GM18951 (cell line): ENCODE results near the gene CROCC2.

Experiments
- POLR2A ChIP-seq: IDR thresholded peaks from 4 replicates; pipeline ENCODE4 v1.6.1; 2011; ENCODE audit warnings: mild to moderate bottlenecking; ENCODE audit not compliant: insufficient read length, insufficient read depth; ENCODE audit errors: extremely low read depth
- in situ Hi-C: fragments of 300-500 bp; cut with MboI; formaldehyde crosslinking; loops from one replicate; pipeline ENCODE4 v1.12.0; 2022; ENCODE audit warnings: low sequenced_read_pairs, mixed read lengths, inconsistent platforms; ENCODE audit not compliant: unreplicated experiment

CROCC2 gene

DNA sequence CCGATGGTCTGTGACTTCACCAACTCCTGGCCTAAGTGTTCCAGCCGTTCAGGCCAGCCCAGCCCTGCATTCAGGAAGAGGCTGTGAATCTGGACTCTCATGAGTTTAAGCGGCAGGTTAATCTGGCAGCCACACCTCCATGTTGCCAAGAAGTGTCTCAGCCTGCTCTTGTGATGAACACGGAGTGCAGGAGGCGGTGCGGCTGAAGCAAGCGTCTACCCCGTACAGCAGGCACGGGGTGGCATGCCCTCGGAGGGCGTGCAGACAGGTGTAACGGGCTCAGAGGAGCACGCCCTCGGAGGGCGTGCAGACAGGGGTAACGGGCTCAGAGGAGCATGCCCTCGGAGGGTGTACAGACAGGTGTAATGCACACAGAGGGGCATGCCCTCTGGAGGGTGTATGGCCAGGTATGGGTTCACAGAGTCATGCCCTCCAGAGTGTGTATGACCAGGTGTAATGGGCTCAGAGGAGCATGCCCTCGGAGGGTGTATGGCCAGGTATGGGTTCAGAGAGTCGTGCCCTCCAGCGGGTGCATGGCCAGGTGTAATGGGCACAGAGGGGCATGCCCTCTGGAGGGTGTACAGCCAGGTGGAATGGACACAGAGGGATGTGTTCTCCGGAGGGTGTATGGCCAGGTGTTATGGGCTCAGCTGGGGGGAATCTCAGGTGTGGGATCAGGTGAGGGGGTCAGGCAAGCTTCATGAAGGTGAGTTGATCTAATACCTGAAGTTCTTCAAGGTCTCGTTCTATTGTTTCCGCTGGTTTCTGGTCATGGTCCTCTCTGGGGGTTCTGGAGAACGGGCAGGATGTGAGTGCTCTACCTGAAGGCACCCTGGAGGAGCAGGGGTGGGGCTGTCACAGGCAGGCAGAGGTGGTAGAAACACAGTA is 22.6 kb downstream of the CROCC2 start:
- no peak for TF ChIP-seq POLR2A
- in situ Hi-C loops: no loop called here

DNA sequence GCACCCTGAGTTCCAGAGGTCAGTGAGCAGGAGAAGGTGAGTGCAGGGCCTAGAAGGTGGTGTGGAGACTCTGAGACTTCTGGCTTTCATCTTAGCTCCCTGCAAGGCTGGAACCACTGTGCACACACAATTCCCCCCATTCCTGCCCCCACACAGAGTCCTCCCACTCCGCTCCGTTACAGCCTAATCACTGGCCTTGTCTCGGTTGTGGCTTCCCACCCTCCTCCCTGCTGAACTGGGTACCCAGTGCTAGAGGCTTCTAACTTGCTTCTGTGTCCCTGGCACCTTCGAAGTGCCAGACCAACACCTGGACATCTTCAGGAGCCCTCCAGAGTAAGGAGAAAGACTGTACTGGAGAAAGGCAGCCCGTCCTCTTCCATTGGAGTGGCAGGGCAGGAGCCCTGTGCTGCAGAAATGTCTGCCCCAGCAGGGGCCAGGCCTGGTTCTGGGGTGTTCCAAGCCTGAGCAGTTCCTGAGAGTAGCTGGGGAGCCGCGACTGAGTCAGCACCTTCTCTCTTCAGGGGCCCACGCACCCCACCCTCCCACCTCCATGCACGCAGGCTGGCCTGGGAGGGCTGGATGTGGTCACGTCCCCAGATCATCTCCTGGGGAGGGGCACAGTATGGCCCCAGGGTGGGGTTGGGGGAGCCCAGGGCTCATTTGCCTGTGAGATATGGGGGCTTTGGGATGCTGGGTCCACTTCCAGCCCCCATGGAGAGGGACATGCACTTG is 23.4 kb downstream of the CROCC2 start:
- TF ChIP-seq POLR2A: no peak
- in situ Hi-C loops: no loop called here

DNA sequence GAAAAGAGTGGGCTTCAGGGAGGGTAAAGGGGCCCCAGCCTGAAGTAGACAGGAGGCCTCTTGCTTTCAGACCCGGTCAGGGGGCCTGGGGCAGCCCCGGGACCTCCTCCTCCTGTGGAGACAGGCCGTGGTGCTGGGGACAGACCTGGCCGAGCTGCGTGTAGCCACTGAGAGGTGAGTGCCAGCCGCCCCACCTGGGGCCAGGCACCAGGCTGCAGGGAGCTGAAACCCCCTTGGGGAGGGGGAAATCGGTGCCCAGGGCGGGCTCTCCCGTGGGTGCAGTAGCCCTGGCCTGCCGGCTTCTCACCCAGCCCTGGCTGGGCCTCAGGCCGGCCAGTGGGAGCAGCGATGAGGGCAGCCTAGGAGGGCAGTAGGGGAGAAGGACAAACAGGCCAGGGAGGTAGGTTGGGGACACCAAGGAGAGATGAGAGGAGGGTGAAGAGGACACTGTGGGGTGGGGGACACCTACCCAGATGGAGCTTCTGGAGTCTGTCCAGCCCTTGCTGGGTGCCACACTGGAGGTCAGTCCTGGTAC is 24.0 kb downstream of the CROCC2 start:
- in situ Hi-C loops: no loop called here
- TF ChIP-seq POLR2A: no peak

DNA sequence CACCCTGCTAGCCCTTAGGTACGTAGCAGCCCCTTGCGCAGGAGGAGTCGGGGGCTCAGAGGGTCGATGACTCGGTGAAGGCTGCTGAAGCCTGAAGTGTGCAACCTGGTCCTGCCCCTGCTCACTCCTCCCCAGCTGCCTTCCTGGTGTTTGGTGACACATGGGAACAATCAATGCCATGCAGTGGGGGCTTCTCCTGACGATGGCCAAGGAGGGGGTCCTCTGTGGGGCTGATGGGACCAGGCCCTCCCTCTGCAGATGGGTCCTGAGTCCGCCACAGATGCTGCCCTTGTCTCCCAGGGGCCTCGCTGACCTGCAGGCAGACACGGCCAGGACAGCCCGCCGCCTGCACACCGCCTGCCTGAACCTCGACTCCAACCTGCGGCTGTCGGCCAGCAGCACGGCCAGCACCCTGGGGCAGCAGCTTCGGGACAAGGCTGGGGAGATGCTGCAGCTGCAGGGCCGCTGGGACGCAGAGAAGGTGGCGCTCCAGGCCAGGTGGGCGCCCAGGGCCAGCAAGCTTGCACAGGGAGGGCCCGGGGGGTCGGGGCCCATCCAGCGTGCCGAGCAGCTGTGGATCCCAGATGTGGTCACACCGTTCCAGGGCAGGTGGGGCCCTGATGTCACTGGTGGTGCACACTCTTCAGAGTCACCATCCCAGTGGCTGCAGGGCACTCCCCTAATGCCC is 24.6 kb downstream of the CROCC2 start:
- in situ Hi-C loops: no loop called here
- no peak for TF ChIP-seq POLR2A

GRCh38 chr2:240931319-240931949 is 25.3 kb downstream of the CROCC2 start:
- in situ Hi-C loops: no loop called here

DNA sequence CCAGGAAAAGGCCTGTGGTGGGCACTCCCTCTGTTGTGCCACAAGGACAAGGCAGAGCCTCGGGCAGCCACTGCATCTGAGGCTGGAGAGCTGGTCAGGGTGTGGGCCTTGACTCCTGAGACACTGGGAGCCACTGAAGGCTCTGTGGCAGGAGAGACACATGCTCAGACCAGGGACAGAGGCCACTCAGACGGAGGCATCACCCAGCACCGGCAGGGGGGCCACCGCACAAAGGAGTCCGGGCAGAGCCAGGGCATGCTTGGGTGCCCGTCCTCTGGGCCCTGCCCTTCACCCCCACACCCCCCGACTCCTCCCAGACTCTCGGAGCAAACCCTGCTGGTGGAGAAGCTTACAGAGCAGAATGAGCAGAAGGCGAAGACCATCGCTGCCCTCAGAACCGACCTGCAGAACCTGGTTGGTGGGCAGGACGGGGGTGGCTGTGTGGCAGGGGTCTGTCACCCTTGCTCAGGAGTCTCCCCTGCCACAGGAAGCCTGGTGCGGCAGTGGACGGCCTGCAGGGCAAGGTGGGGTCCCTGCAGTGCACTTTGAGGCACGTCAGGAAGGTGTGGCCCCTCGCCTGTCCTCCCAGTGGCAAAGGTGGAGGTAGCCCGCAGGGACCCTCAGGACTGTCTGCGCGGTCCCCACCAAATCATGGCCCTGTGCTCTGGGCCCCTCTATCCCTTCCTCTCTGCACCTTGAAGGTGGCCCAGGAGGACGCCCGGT is 26.0 kb downstream of the CROCC2 start:
- no peak for TF ChIP-seq POLR2A
- in situ Hi-C loops: no loop called here

More at GRCh38 chr2:240931319-240931949, 25.3 kb downstream of the CROCC2 start:
- no peak for TF ChIP-seq POLR2A

DNA sequence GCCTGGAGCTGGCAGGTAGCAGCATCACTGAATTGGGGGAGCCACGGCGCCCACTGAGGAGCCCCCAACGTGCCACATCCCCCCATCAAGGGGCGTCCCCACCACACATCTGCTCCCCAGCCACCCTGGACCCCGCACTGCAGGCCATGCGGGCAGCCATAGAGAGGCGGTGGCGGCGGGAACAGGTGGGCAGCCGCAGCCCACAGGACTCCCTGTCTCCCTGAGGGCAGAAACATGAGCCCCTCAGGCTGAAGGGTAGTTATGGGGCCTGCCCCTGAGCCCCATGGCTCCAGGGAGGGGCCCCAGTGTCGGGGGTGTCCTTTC is 26.6 kb downstream of the CROCC2 start:
- TF ChIP-seq POLR2A: no peak
- in situ Hi-C loops: no loop called here

DNA sequence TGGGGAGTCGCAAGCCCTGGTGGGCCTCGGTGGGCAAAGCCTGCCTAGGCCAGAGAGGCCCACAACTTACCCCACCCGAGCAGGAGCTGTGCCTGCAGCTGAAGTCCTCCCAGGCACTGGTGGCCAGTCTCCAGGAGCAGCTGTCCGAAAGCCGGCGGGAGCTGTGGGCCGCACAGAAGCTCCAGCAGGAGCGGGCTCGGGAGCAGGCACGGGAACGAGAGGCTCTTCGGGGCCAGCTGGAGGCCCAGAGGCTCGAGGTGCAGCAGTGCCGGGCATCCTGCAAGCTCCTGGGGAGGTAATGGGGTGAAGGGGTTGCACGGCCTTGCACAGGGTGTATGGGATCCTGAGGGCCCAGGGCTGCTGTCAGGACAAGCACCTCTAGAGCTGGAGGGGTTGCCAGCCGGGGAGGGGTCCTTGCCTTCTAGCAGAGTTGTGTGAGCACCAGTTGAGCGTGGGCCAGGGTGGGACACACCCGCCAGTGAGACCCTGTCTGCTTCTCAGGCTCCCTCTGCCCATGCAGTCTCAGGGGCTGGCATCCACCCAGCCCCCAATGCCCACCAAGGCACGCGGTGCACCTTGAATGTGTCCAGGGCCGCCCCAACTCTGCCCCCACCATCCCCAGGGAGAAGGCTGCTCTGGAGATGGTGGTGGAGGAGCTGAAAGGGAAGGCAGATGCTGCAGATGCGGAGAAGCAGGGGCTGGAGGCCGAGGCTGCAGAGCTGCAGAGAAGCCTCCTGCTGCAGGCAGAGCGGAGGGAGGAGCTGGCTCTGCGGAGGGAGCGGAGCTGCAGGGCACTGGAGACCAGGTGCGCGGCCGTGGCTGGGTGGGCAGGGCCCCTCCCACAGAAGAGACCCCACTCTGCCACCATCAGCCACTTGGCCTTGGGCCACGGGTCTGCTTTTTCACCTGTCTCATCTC is 27.2 kb downstream of the CROCC2 start:
- TF ChIP-seq POLR2A: no peak

GRCh38 chr2:240933966-240934700 is 28.0 kb downstream of the CROCC2 start:
- in situ Hi-C loops: no loop called here
- no peak for TF ChIP-seq POLR2A

More for the DNA sequence above, 27.2 kb downstream of the CROCC2 start:
- in situ Hi-C loops: no loop called here

- in situ Hi-C loops: no loop called here
These were observed 28.6 kb downstream of the CROCC2 start for GRCh38 chr2:240934701-240935102.

More at GRCh38 chr2:240934701-240935102, 28.6 kb downstream of the CROCC2 start:
- TF ChIP-seq POLR2A: no peak
